GM23248 (cell line): ENCODE measurements around the gene SSR1.

ENCODE experiments used
- EZH2 ChIP-seq: fragments of 200-600 bp; sonication (generic); IDR thresholded peaks from 2 replicates; pipeline ENCODE4 v1.6.1; 2018; ENCODE audit warnings: antibody characterized with exemption, mild to moderate bottlenecking; ENCODE audit not compliant: insufficient read depth, poor library complexity, severe bottlenecking
- EZH2phosphoT487 ChIP-seq: fragments of 200-600 bp; sonication (generic); IDR thresholded peaks from 2 replicates; pipeline ENCODE4 v1.6.1; 2018; ENCODE audit warnings: antibody characterized with exemption, moderate library complexity, mild to moderate bottlenecking, low read depth; ENCODE audit not compliant: insufficient read depth

GRCh38 chr6:7323074-7323473 is 10.1 kb upstream of the SSR1 start:
- TF ChIP-seq EZH2 = no peak
- TF ChIP-seq EZH2phosphoT487 = no peak
